GM12878 (cell line): ENCODE results near the gene ACKR2. TPM values are rescaled to one million over a fixed set of nuclear protein-coding genes. Genes with fewer than 3 reads are reported as not detected.

Experiments
- CBX3 ChIP-seq: fragments of 200-600 bp; sonication (generic); IDR thresholded peaks from 2 replicates; pipeline ENCODE4 v1.6.1; 2016; ENCODE audit warnings: low read depth, borderline replicate concordance
- CEBPZ ChIP-seq: fragments of 150-350 bp; IDR thresholded peaks from 2 replicates; pipeline ENCODE4 v1.6.1; 2016; ENCODE audit warnings: low read depth, low read length
- CHD4 ChIP-seq: fragments of 200-600 bp; sonication (generic); IDR thresholded peaks from 2 replicates; pipeline ENCODE4 v1.6.1; 2016; ENCODE audit warnings: mild to moderate bottlenecking
- CTCF ChIP-seq, 3 experiments: IDR thresholded peaks in 2 of 3; conservative IDR thresholded peaks in 1 of 3; 2 replicates each; pipeline ENCODE4 v1.5.1; 2011; ENCODE audit warnings: low read depth in 3 of 3, low read length in 3 of 3, mild to moderate bottlenecking in 3 of 3, control low read depth in 2 of 3, moderate library complexity in 2 of 3, inconsistent platforms in 1 of 3, mixed read lengths in 1 of 3; ENCODE audit not compliant: control insufficient read depth in 2 of 3, insufficient read depth in 1 of 3; ENCODE audit errors: extremely low read depth in 1 of 3
- E2F8 ChIP-seq: fragments of 450-650 bp; IDR thresholded peaks from 2 replicates; pipeline ENCODE4 v1.6.1; 2018; ENCODE audit warnings: mild to moderate bottlenecking, low read depth, moderate library complexity; ENCODE audit not compliant: partially characterized antibody
- EED ChIP-seq: sonication (generic); IDR thresholded peaks from 2 replicates; pipeline ENCODE4 v1.6.1; 2016; ENCODE audit warnings: antibody characterized with exemption, low read depth
- GABPA ChIP-seq: IDR thresholded peaks from 2 replicates; pipeline ENCODE4 v1.6.1; 2014; ENCODE audit warnings: antibody characterized with exemption, low read depth, mild to moderate bottlenecking, inconsistent platforms
- HDAC2 ChIP-seq: fragments of 200-600 bp; sonication (generic); IDR thresholded peaks from 2 replicates; pipeline ENCODE4 v1.6.1; 2017
- HSF1 ChIP-seq: fragments of 150-350 bp; IDR thresholded peaks from 2 replicates; pipeline ENCODE4 v1.6.1; 2014; ENCODE audit warnings: mild to moderate bottlenecking, low read depth, low read length
- MEF2B ChIP-seq: fragments of 450-650 bp; IDR thresholded peaks from 2 replicates; pipeline ENCODE4 v1.6.1; 2018; ENCODE audit warnings: mild to moderate bottlenecking, moderate library complexity; ENCODE audit not compliant: partially characterized antibody, poor library complexity, severe bottlenecking
- SKIL ChIP-seq: fragments of 450-650 bp; IDR thresholded peaks from 2 replicates; pipeline ENCODE4 v1.6.1; 2017; ENCODE audit warnings: mild to moderate bottlenecking, low read depth, inconsistent platforms; ENCODE audit not compliant: poor library complexity, severe bottlenecking
- USF2 ChIP-seq: IDR thresholded peaks from 2 replicates; pipeline ENCODE4 v1.6.1; 2011; ENCODE audit warnings: low read depth, low read length, improper control_type of control experiment, borderline replicate concordance
- ZNF217 ChIP-seq: fragments of 450-650 bp; IDR thresholded peaks from 2 replicates; pipeline ENCODE4 v1.6.1; 2017; ENCODE audit warnings: antibody characterized with exemption, mild to moderate bottlenecking
- ZNF24 ChIP-seq: fragments of 450-650 bp; IDR thresholded peaks from 2 replicates; pipeline ENCODE4 v1.6.1; 2017; ENCODE audit warnings: antibody characterized with exemption, mild to moderate bottlenecking
- polyA plus RNA-seq, 11 experiments: library from polyadenylated mRNA; depleted of rRNA in 4 of 11; unstranded in 6 of 11; stranded (reverse) in 5 of 11; fragments of >200 nt; fragmentation: Nextera tagmentation in 4 of 11; fragmentation: Illumina TruSeq in 1 of 11; extraction: Ambion mirVana in 4 of 11; extraction: Trizol in 1 of 11; gene quantifications; 1 replicate in 1 of 11; 2 replicates in 10 of 11; pipeline versions ENCODE4 v1.2.1 to v1.2.3, GENCODE V29; 2011 to 2016; ENCODE audit warnings: inconsistent platforms in 2 of 11, missing spikeins in 2 of 11, low read depth in 1 of 11
- total RNA-seq, 4 experiments: library from RNA; depleted of rRNA in 3 of 4; stranded (reverse); fragments of >200 nt in 3 of 4; fragmentation: Illumina TruSeq in 1 of 4; extraction: Trizol in 1 of 4; gene quantifications; 2 replicates each; pipeline versions ENCODE4 v1.2.1 to v1.2.3, GENCODE V29; 2013 to 2021

Gene ACKR2
- total and polyA plus RNA-seq, 10 of the 15 experiments (the other 5 are each of a cell fraction or from before 2014, with no cell fraction given): 0.05 to 0.91 (median 0.23) TPM; not detected in 2

GRCh38 chr3:42804106-42804830 is 5.0 kb upstream of the ACKR2 start, which contains the start of gene HIGD1A (continued):
- TF ChIP-seq CTCF (IDR thresholded peaks at IDR 0.05 in 2 of 3, conservative IDR thresholded peaks at IDR 0.05 in 1 of 3; ENCODE audit: control insufficient read depth in 2 of 3, extremely low read depth in 1 of 3, insufficient read depth in 1 of 3, low read depth in 3 of 3, low read length in 3 of 3) (no peak), HSF1 (no peak), HDAC2 (no peak), ZNF217 (no peak), GABPA (no peak), EED (no peak), E2F8 (no peak), CHD4 (no peak; the same call in 1 of the 2 replicates), CEBPZ (no peak), SKIL (no peak), ZNF24 (no peak), MEF2B (no peak), CBX3 (no peak), USF2 (no peak)
